ENCODE data around the gene SCAF8. TPM values are rescaled to one million over a fixed set of nuclear protein-coding genes. Genes with fewer than 3 reads are reported as not detected.

SCAF8 gene
- total RNA-seq = 10 to 100 TPM; 42.0 to 53.5 TPM

DNA sequence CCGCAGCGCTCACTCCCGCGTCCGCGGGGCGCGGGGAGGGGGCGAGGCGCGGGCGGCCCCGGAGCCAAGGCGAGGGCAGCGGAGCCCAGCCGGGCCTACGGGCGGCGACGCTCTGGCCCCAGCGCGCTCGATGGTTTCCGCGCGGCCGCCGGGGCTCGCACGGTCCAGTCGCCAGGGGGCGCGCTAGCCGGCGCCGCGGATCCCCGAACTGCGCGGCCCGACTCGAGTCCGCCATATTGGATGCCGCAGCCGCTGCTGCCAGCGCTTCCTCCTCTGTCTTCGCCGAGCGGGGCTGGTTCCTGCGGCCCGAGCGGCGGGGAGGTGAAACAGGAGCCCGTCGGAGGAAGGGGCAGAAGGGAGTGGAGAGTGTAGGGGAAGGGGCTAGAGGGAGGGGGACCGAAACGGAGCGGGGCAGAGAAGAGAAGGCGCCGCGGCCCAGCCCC is at the start of gene SCAF8:
SCAF8 (plus strand) TSS at position 234 of the 443 bp plus-strand sequence. CDS start 485 bp downstream, outside the sequence.
- Histone ChIP-seq H3K36me3 (no peaks in the 10 kb centered on the region), H3K27me3 (replicated peaks; ENCODE audit: insufficient read depth) (no peaks in the 10 kb centered on the region), H3K4me3 (peak within 1 kb of the TSS; percentile 99 to 100), H3K4me1 (replicated peaks) (no peaks in the 10 kb centered on the region), H3K27ac (peak within 1 kb of the TSS; percentile 100), H3K9me3 (no peaks in the 10 kb centered on the region)
- TF ChIP-seq POLR2AphosphoS5 (IDR thresholded peaks at IDR 0.05) (peak; percentile 15), CTCF (IDR thresholded peaks at IDR 0.05) (peak; percentile 79 to 95 (median 92)), POLR2A (IDR thresholded peaks at IDR 0.05) (peak; percentile 39)
- 1% methylated on average over 49 of the region's 61 CpGs for WGBS
- intact Hi-C loops (cut with DNase I) = loop anchor here (2.0 to 10.0 kb wide), 2 partner anchors 72 to 442 kb away; no protein-coding TSS in a partner anchor
- peak; percentile 67 for DNase-seq (ENCODE audit: low spot score)

DNA sequence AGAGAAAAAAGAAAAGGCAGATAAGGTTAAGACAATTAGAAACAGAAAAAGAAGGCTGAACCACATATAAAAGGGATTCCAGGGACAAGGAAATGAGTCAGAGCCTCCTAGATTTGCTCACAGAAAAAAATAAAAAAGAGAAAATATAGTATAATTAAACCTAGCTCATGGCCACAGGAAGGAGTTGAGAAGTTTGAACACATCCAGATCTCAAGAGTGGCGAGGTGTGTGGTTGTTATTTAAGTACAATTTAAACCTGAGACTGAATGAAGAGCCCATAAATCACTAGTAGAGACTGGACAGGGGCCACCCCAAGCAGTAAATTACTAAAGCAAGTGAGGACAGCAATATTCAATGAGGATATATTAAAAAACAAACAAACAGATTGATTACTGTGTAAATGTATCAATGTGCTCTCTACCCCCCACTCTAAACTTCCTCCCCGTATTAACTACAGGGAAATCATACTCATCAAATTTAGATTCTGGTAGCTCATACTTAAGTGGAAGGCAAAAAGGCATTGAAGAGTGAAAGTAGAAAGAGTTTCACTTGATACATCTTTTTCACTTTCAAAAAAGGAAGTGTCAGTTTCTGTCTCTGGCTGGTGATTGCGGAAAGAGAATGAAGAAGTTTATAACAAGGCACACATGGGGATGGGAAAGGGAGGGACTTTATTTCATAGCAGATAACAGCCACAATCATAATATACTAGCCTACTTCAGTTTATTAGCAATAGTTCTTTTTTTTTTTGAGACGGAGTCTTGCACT is 49.3 kb upstream of the SCAF8 start:
- H3K9me3 ChIP-seq = no peaks in the 10 kb centered on the region
- H3K4me3 ChIP-seq = no peak overlapping the region
- no peak overlapping the region for H3K27ac ChIP-seq
- TF ChIP-seq POLR2AphosphoS5 (IDR thresholded peaks at IDR 0.05) = no peak
- no peak for TF ChIP-seq CTCF (IDR thresholded peaks at IDR 0.05)
- TF ChIP-seq POLR2A (IDR thresholded peaks at IDR 0.05) = no peak
- 45% methylated on average over 4 of the region's 4 CpGs for WGBS
- intact Hi-C loops (cut with DNase I) = no loop called here
- no peak for DNase-seq (ENCODE audit: low spot score)
- H3K4me1 ChIP-seq (replicated peaks) = no peaks in the 10 kb centered on the region
- H3K36me3 ChIP-seq = no peaks in the 10 kb centered on the region
- H3K27me3 ChIP-seq (replicated peaks; ENCODE audit: insufficient read depth) = no peaks in the 10 kb centered on the region

DNA sequence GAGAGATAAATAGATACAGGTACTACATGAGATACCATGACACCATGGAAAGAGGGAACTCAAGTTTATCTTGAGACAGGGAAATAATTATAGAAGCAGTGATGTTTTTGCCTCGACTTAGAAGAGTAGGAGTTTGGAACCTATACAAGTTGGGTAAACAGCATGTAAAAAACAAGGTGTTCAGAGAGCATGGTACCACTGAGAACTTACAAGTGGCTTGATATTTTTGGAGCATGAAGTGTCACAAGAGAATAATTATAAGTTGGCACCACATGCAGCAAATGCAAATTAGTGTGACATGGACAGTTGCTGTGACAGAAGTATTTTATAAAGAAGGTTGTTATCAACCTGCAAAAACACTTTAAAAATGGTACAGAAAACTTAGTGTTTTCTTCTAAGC is 47.1 kb upstream of the SCAF8 start:
- Histone ChIP-seq H3K36me3 (no peaks in the 10 kb centered on the region), H3K4me1 (replicated peaks) (no peaks in the 10 kb centered on the region), H3K27me3 (replicated peaks; ENCODE audit: insufficient read depth) (no peaks in the 10 kb centered on the region), H3K9me3 (no peaks in the 10 kb centered on the region), H3K4me3 (no peak overlapping the region), H3K27ac (no peak overlapping the region)
- WGBS = 80% methylated on average over 1 of the region's 1 CpG
- no peak for TF ChIP-seq POLR2A (IDR thresholded peaks at IDR 0.05)
- TF ChIP-seq POLR2AphosphoS5 (IDR thresholded peaks at IDR 0.05) = no peak
- TF ChIP-seq CTCF (IDR thresholded peaks at IDR 0.05) = no peak
- no peak for DNase-seq (ENCODE audit: low spot score)
- intact Hi-C loops (cut with DNase I) = no loop called here

GRCh38 chr6:154689493-154690255 is 43.5 kb upstream of the SCAF8 start:
- intact Hi-C loops (cut with DNase I) = no loop called here
- H3K27me3 ChIP-seq (replicated peaks; ENCODE audit: insufficient read depth) = no peaks in the 10 kb centered on the region
- no peaks in the 10 kb centered on the region for H3K36me3 ChIP-seq
- H3K4me1 ChIP-seq (replicated peaks) = no peaks in the 10 kb centered on the region
- H3K27ac ChIP-seq = no peak overlapping the region
- 57% methylated on average over 5 of the region's 5 CpGs for WGBS
- no peaks in the 10 kb centered on the region for H3K9me3 ChIP-seq
- no peak for DNase-seq (ENCODE audit: low spot score)
- no peak for TF ChIP-seq POLR2A (IDR thresholded peaks at IDR 0.05)
- no peak for TF ChIP-seq CTCF (IDR thresholded peaks at IDR 0.05)
- no peak for TF ChIP-seq POLR2AphosphoS5 (IDR thresholded peaks at IDR 0.05)
- no peak overlapping the region for H3K4me3 ChIP-seq
